Diencephalon (tissue), 1 donor: ENCODE results near the gene CRCP. TPM values are rescaled to one million over a fixed set of nuclear protein-coding genes. Genes with fewer than 3 reads are reported as not detected.

Experiments
- total RNA-seq: library from RNA; depleted of rRNA; stranded (reverse); fragments of >200 nt; gene quantifications from one replicate; pipeline ENCODE4 v1.2.3, GENCODE V29; 2014

The CRCP gene
- 48.9 TPM for total RNA-seq

DNA sequence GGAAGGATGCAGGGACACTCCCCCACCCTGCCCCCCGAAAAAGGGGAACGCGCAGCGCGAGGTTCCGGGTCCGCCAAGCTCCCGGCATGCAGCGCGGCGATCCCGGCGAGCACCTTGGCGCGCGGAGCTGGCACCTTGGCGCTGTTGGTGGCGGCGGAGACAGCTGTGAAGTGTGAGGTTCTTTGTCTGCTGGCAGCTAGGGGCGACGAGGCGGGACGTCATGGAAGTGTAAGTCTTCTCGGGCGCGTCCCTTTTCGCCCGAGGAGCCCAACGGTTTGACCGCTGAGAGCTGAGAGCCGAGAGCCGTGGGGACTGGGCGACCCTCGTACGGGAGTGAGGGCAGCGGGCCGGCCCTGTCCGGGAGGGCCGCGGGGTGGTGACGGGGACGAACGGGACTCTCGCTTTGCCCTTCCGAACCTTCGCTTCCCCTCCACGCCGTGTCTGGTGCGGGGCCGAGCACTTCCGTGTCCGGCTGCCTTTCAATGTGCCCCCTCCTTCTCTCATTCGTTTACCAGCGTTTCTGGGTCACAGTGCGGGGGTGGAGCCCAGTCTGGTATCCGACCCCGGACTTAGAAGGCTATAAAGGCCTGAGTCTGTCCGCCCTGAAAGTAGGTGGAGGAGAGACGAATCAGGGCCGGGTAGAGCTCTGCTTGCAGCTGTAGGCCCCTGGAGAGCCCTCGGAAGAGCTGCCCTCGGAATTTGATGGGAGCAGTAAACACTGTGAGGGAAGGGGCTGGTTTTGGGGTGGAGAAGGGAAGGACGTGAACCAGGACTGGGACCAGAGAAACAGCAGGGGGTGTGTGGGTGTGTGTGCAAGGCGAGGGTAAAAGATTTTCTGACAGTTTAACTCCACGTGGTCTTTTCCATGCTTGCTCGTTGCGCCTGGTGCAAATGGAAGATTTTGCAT, at the start of gene CRCP:
Gene CRCP (plus strand): TSS at position 105 of the 907 bp plus-strand sequence. CDS start 116 bp downstream, at position 221.

GRCh38 chr7:66075590-66076461, 38.8 kb upstream of the CRCP start, which contains the start of gene ASL:
TSS of gene ASL (plus strand) at chr7:66075819. CDS start at chr7:66076082, 263 bp downstream.

Other genes starting within 250 kb of the CRCP start
- 41.5 TPM for gene VKORC1L1, start 241.8 kb upstream of the CRCP start, total RNA-seq
- 15.7 TPM for gene GUSB, start 132.6 kb upstream of the CRCP start, total RNA-seq
- gene ASL, start 39.0 kb upstream of the CRCP start, total RNA-seq, result 11.8 TPM
- 92.3 TPM for gene TPST1, start 90.5 kb downstream of the CRCP start, total RNA-seq